ENCODE data around the gene CKS1B. TPM values are rescaled to one million over a fixed set of nuclear protein-coding genes. Genes with fewer than 3 reads are reported as not detected.

Gene CKS1B
- polyA plus RNA-seq, 10 donors: 45.8 to 80.8 (median 62.6) TPM

GRCh38 chr1:154944401-154945159 lies 29.9 kb upstream of the CKS1B start:
- DNase-seq: no peak

- no peak for DNase-seq
Measured at GRCh38 chr1:154945160-154945961, 29.1 kb upstream of the CKS1B start.

- DNase-seq: no peak
Measured at GRCh38 chr1:154945962-154946850, 28.3 kb upstream of the CKS1B start.

- DNase-seq: no peak
Measured at GRCh38 chr1:154948079-154948478, 26.4 kb upstream of the CKS1B start.

- no peak for DNase-seq
Measured at GRCh38 chr1:154951901-154952657, 22.4 kb upstream of the CKS1B start.

- no peak for DNase-seq
Measured at GRCh38 chr1:154952664-154953063, 21.8 kb upstream of the CKS1B start.

GRCh38 chr1:154953611-154954038 lies 20.9 kb upstream of the CKS1B start:
- no peak for DNase-seq

GRCh38 chr1:154954541-154954940 lies 19.9 kb upstream of the CKS1B start:
- no peak for DNase-seq

GRCh38 chr1:154955039-154955717 lies 19.3 kb upstream of the CKS1B start:
- DNase-seq: peak in 2 of 3 donors; percentile 59 to 68

- peak; percentile 95 to 98 (median 96) for DNase-seq
Measured at GRCh38 chr1:154955718-154956543, 18.6 kb upstream of the CKS1B start, which contains the start of gene PBXIP1. Gene PBXIP1 (minus strand): TSS chr1:154956099. CDS start chr1:154953721, 2,378 bp downstream.

- peak; percentile 70 to 81 (median 71) for DNase-seq
Measured at GRCh38 chr1:154956544-154956941, 17.9 kb upstream of the CKS1B start.

- no peak for DNase-seq
Measured at GRCh38 chr1:154957091-154957657, 17.3 kb upstream of the CKS1B start.

GRCh38 chr1:154958036-154958435 lies 16.4 kb upstream of the CKS1B start:
- DNase-seq: no peak

GRCh38 chr1:154958681-154959425 lies 15.6 kb upstream of the CKS1B start:
- no peak for DNase-seq

- DNase-seq: no peak
Measured at GRCh38 chr1:154959426-154959780, 15.1 kb upstream of the CKS1B start.

GRCh38 chr1:154960446-154961136 lies 13.9 kb upstream of the CKS1B start:
- no peak for DNase-seq

GRCh38 chr1:154961207-154962155 lies 13.0 kb upstream of the CKS1B start, which contains the start of gene PYGO2:
Gene PYGO2 (minus strand): TSS chr1:154961782. CDS start chr1:154961576, 206 bp downstream.
- peak; percentile 76 to 97 (median 87) for DNase-seq

Data from muscle of back (tissue), 11 donors.